Neural progenitor cell (in vitro differentiated cells): ENCODE results near the gene CACNA2D4. TPM values are rescaled to one million over a fixed set of nuclear protein-coding genes. Genes with fewer than 3 reads are reported as not detected.

Experiments
- DNase-seq: peaks from one replicate; pipeline ENCODE4 v3.0.0-alpha.2; 2016; ENCODE audit warnings: low spot score
- H2AFZ ChIP-seq: fragments of 200-600 bp; sonication (generic); replicated peaks from 2 replicates; pipeline ENCODE4 v1.6.1; 2016; ENCODE audit warnings: antibody characterized with exemption
- H3F3A ChIP-seq: fragments of 200-600 bp; sonication (generic); 2 replicates; pipeline ENCODE4 v1.6.1; 2016; ENCODE audit warnings: antibody characterized with exemption, low read depth
- H3K27ac ChIP-seq: fragments of 200-600 bp; sonication (generic); 2 replicates; pipeline ENCODE4 v1.5.1; 2016; ENCODE audit warnings: mild to moderate bottlenecking
- H3K27me3 ChIP-seq: fragments of 200-600 bp; sonication (generic); 2 replicates; pipeline ENCODE4 v1.6.1; 2016; ENCODE audit warnings: mild to moderate bottlenecking, moderate library complexity
- H3K36me3 ChIP-seq: fragments of 200-600 bp; sonication (generic); 2 replicates; pipeline ENCODE4 v1.5.1; 2016
- H3K4me1 ChIP-seq: fragments of 200-600 bp; sonication (generic); 2 replicates; pipeline ENCODE4 v1.6.1; 2016; ENCODE audit warnings: mixed run types
- H3K4me2 ChIP-seq: fragments of 200-600 bp; sonication (generic); 2 replicates; pipeline ENCODE4 v1.6.1; 2016
- H3K4me3 ChIP-seq: fragments of 200-600 bp; sonication (generic); 2 replicates; pipeline ENCODE4 v1.5.1; 2016
- H3K79me2 ChIP-seq: fragments of 200-600 bp; sonication (generic); 2 replicates; pipeline ENCODE4 v1.6.1; 2016; ENCODE audit warnings: low read depth
- H3K9ac ChIP-seq: fragments of 200-600 bp; sonication (generic); 2 replicates; pipeline ENCODE4 v1.6.1; 2016
- H3K9me3 ChIP-seq: fragments of 200-600 bp; sonication (generic); 2 replicates; pipeline ENCODE4 v1.5.1; 2016; ENCODE audit warnings: low read depth
- H4K20me1 ChIP-seq: fragments of 200-600 bp; sonication (generic); 2 replicates; pipeline ENCODE4 v1.6.1; 2016; ENCODE audit warnings: low read depth
- H3K27ac Mint-ChIP-seq: 3 replicates; pipeline ENCODE4 v1.8.0; 2021; ENCODE audit warnings: mixed read lengths
- H3K27me3 Mint-ChIP-seq: 2 replicates; pipeline ENCODE4 v1.8.0; 2022; ENCODE audit warnings: low read depth, mild to moderate bottlenecking, inconsistent platforms, moderate library complexity, mixed read lengths; ENCODE audit not compliant: insufficient read depth
- H3K36me3 Mint-ChIP-seq: 3 replicates; pipeline ENCODE4 v1.8.0; 2021; ENCODE audit warnings: mixed read lengths
- H3K4me1 Mint-ChIP-seq: 3 replicates; pipeline ENCODE4 v1.8.0; 2021; ENCODE audit warnings: mixed read lengths
- H3K4me3 Mint-ChIP-seq: 3 replicates; pipeline ENCODE4 v1.8.0; 2021; ENCODE audit warnings: mild to moderate bottlenecking, moderate library complexity, mixed read lengths
- H3K9me3 Mint-ChIP-seq: 3 replicates; pipeline ENCODE4 v1.8.0; 2020; ENCODE audit warnings: mixed read lengths
- CTCF ChIP-seq: fragments of 200-600 bp; sonication (generic); IDR thresholded peaks from 2 replicates; pipeline ENCODE4 v1.5.1; 2017; ENCODE audit warnings: antibody characterized with exemption, mild to moderate bottlenecking
- EZH2 ChIP-seq: fragments of 200-600 bp; sonication (generic); IDR thresholded peaks from 2 replicates; pipeline ENCODE4 v1.6.1; 2017; ENCODE audit warnings: antibody characterized with exemption, mild to moderate bottlenecking, moderate library complexity
- EZH2phosphoT487 ChIP-seq: fragments of 200-600 bp; sonication (generic); IDR thresholded peaks from 2 replicates; pipeline ENCODE4 v1.6.1; 2017; ENCODE audit warnings: antibody characterized with exemption
- total RNA-seq: library from RNA; depleted of rRNA; stranded (reverse); fragments of >200 nt; gene quantifications from 2 replicates; pipeline ENCODE4 v1.2.3, GENCODE V29; 2015; ENCODE audit warnings: low replicate concordance

The CACNA2D4 gene
- total RNA-seq, 1 donor from 2014 or later: 3.0 TPM

- peaks cover 4% of the 10 kb centered on the region for H3K9me3 Mint-ChIP-seq
- Histone ChIP-seq H3K9me3 (no peaks in the 10 kb centered on the region), H3K9ac (no peak overlapping the region), H3K4me3 (no peak overlapping the region), H2AFZ (no peak overlapping the region), H3K4me2 (no peak overlapping the region), H3K27ac (no peak overlapping the region), H3K79me2 (no peaks in the 10 kb centered on the region), H4K20me1 (no peaks in the 10 kb centered on the region), H3K4me1 (peaks cover 15% of the 10 kb centered on the region), H3F3A (no peaks in the 10 kb centered on the region), H3K36me3 (no peaks in the 10 kb centered on the region), H3K27me3 (peaks cover 29% of the 10 kb centered on the region)
- TF ChIP-seq EZH2 (no peak), EZH2phosphoT487 (no peak), CTCF (no peak)
- peaks cover 25% of the 10 kb centered on the region for H3K27me3 Mint-ChIP-seq
- DNase-seq: no peak
- H3K36me3 Mint-ChIP-seq: no peaks in the 10 kb centered on the region
- peaks cover 53% of the 10 kb centered on the region for H3K4me1 Mint-ChIP-seq
- peak overlapping the region; percentile 20 for H3K4me3 Mint-ChIP-seq
- H3K27ac Mint-ChIP-seq: peak overlapping the region; percentile 23
Observed at GRCh38 chr12:1816730-1817348, 101.6 kb downstream of the CACNA2D4 start.

GRCh38 chr12:1815814-1816729 is 102.4 kb downstream of the CACNA2D4 start:
- Histone ChIP-seq H3K27ac (no peak overlapping the region), H3K4me2 (no peak overlapping the region), H3K79me2 (no peaks in the 10 kb centered on the region), H3K4me1 (peaks cover 12% of the 10 kb centered on the region), H3K36me3 (no peaks in the 10 kb centered on the region), H3K9me3 (no peaks in the 10 kb centered on the region), H3K27me3 (peaks cover 21% of the 10 kb centered on the region), H3F3A (no peaks in the 10 kb centered on the region), H3K4me3 (no peak overlapping the region), H4K20me1 (no peaks in the 10 kb centered on the region), H3K9ac (no peak overlapping the region), H2AFZ (no peak overlapping the region)
- Mint-ChIP-seq H3K27ac (peak overlapping the region; percentile 44), H3K36me3 (no peaks in the 10 kb centered on the region), H3K27me3 (peaks cover 25% of the 10 kb centered on the region), H3K9me3 (peaks cover 4% of the 10 kb centered on the region), H3K4me3 (peak overlapping the region; percentile 20), H3K4me1 (peaks cover 53% of the 10 kb centered on the region)
- DNase-seq: no peak
- no peak for TF ChIP-seq EZH2phosphoT487
- TF ChIP-seq CTCF: no peak
- no peak for TF ChIP-seq EZH2

- no peaks in the 10 kb centered on the region for H3K79me2 ChIP-seq
- no peaks in the 10 kb centered on the region for H4K20me1 ChIP-seq
- peaks cover 52% of the 10 kb centered on the region for H3K4me1 Mint-ChIP-seq
- H3F3A ChIP-seq: no peaks in the 10 kb centered on the region
- no peak overlapping the region for H3K4me3 Mint-ChIP-seq
- TF ChIP-seq EZH2phosphoT487: no peak
- TF ChIP-seq EZH2: no peak
- TF ChIP-seq CTCF: no peak
- no peak overlapping the region for H3K9ac ChIP-seq
- peaks cover 6% of the 10 kb centered on the region for H3K4me1 ChIP-seq
- DNase-seq: no peak
- H3K4me3 ChIP-seq: no peak overlapping the region
- no peaks in the 10 kb centered on the region for H3K36me3 Mint-ChIP-seq
- no peak overlapping the region for H3K27ac Mint-ChIP-seq
- no peaks in the 10 kb centered on the region for H3K9me3 ChIP-seq
- no peak overlapping the region for H3K27ac ChIP-seq
- H3K36me3 ChIP-seq: no peaks in the 10 kb centered on the region
- peaks cover 4% of the 10 kb centered on the region for H3K9me3 Mint-ChIP-seq
- no peak overlapping the region for H2AFZ ChIP-seq
- H3K27me3 Mint-ChIP-seq: peaks cover 16% of the 10 kb centered on the region
- peaks cover 12% of the 10 kb centered on the region for H3K27me3 ChIP-seq
- H3K4me2 ChIP-seq: no peak overlapping the region
Observed at GRCh38 chr12:1815108-1815507, 103.3 kb downstream of the CACNA2D4 start.
